ENCODE data around the gene TCF19.

- TF ChIP-seq EZH2 (IDR thresholded peaks at IDR 0.05; ENCODE audit: low read length, missing control alignments) (no peak), CTCF (conservative IDR thresholded peaks at IDR 0.05 in 1 of 2, IDR thresholded peaks at IDR 0.05 in 1 of 2; ENCODE audit: low read depth in 1 of 2, low read length in 2 of 2) (no peak)
Observed at GRCh38 chr6:31202259-31203166, 44.1 kb downstream of the TCF19 start.

All from fibroblast of lung (primary cell).